Ishikawa (cell line): ENCODE measurements around the gene CA10.

Experiments used
- CEBPB ChIP-seq: IDR thresholded peaks from 2 replicates; pipeline ENCODE4 v1.6.1; 2012
- CREB1 ChIP-seq: IDR thresholded peaks from 2 replicates; pipeline ENCODE4 v1.6.1; 2012; ENCODE audit warnings: low read depth
- EGR1 ChIP-seq: IDR thresholded peaks from 2 replicates; pipeline ENCODE4 v1.6.1; 2012
- EP300 ChIP-seq: IDR thresholded peaks from 2 replicates; pipeline ENCODE4 v1.6.1; 2012; ENCODE audit warnings: borderline replicate concordance
- FOXM1 ChIP-seq: IDR thresholded peaks from 2 replicates; pipeline ENCODE4 v1.6.1; 2012; ENCODE audit warnings: low read depth, borderline replicate concordance
- NFIC ChIP-seq: IDR thresholded peaks from 2 replicates; pipeline ENCODE4 v1.6.1; 2012
- RAD21 ChIP-seq: IDR thresholded peaks from 2 replicates; pipeline ENCODE4 v1.6.1; 2012; ENCODE audit warnings: low read depth
- TAF1 ChIP-seq: IDR thresholded peaks from 2 replicates; pipeline ENCODE4 v1.6.1; 2012; ENCODE audit warnings: low read depth, mild to moderate bottlenecking
- TCF12 ChIP-seq: IDR thresholded peaks from 2 replicates; pipeline ENCODE4 v1.6.1; 2012; ENCODE audit warnings: low read depth
- TEAD4 ChIP-seq: IDR thresholded peaks from 2 replicates; pipeline ENCODE4 v1.6.1; 2012
- YY1 ChIP-seq: IDR thresholded peaks from 2 replicates; pipeline ENCODE4 v1.6.1; 2012; ENCODE audit warnings: low read depth
- ZBTB7A ChIP-seq: IDR thresholded peaks from 2 replicates; pipeline ENCODE4 v1.6.1; 2012; ENCODE audit warnings: low read depth
- TF ChIP-seq, protein P1 (sequence below): IDR thresholded peaks from 2 replicates; pipeline ENCODE4 v1.6.1; 2012
- TF ChIP-seq, protein P2 (sequence below): IDR thresholded peaks from 2 replicates; pipeline ENCODE4 v1.6.1; 2012; ENCODE audit warnings: low read depth, mild to moderate bottlenecking
- TF ChIP-seq, protein P3 (sequence below): IDR thresholded peaks from 2 replicates; pipeline ENCODE4 v1.6.1; 2012

Gene CA10

DNA sequence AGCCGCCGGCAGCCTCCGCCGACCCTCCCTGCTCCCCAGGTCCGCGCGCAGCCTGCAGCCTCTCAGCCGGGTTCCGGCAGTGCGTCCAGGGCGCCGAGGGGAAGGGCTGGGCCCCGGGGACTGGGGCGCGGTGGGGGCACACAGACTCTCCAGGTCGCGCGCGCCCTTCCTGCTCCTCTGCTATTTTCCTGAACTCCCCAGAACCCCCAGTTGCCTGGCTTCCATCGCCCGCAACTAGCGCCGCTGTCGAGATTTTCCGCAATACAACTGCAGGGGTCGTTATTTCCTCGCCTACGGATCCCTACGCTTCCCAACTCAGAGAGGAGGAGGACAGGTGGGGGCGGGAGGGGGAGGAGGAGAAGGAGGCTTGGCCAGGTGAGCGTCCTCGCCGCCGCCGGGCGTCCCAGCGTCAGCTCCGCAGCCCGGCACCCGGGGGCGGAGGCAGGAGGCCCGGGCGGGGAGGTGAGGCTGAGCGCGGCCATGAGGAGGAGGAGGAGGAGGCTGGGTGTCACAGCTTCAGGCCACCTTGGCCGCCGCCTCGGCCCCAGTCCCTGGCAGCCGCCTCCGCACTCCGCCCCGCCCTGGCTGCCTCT is at the start of gene CA10:
CA10 (minus strand) TSS at position 265 of the 593 bp plus-strand sequence.
- TF ChIP-seq NFIC (no peak), CEBPB (no peak), TAF1 (no peak), TCF12 (no peak), EP300 (no peak)

DNA sequence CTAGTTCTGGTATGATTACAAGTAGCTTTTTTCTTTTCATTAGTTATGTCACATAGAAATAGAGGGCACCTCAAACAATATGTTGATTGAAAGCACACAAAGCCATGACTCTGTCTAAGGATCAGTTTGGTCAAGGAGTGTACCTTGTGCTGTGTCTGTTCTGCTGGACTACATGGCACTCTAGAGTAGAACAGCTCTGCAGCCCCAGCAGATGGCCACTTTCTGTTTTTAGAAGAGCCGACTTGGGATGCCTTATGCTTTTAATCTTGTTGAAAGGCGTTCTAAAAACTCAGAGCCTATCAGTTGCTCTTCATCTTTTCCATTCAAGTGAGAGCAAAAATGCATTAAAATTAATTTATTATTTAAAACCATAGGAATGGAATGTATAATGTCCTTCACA is 49.3 kb upstream of the CA10 start:
- TF ChIP-seq CREB1: no peak
- no peak for TF ChIP-seq FOXM1
- TF ChIP-seq NFIC: no peak
- no peak for TF ChIP-seq ZBTB7A
- no peak for TF ChIP-seq EGR1
- no peak for TF ChIP-seq YY1
- TF ChIP-seq TEAD4: no peak
- TF ChIP-seq, protein P1, sequence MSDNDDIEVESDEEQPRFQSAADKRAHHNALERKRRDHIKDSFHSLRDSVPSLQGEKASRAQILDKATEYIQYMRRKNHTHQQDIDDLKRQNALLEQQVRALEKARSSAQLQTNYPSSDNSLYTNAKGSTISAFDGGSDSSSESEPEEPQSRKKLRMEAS: no peak
- TF ChIP-seq, protein P2, sequence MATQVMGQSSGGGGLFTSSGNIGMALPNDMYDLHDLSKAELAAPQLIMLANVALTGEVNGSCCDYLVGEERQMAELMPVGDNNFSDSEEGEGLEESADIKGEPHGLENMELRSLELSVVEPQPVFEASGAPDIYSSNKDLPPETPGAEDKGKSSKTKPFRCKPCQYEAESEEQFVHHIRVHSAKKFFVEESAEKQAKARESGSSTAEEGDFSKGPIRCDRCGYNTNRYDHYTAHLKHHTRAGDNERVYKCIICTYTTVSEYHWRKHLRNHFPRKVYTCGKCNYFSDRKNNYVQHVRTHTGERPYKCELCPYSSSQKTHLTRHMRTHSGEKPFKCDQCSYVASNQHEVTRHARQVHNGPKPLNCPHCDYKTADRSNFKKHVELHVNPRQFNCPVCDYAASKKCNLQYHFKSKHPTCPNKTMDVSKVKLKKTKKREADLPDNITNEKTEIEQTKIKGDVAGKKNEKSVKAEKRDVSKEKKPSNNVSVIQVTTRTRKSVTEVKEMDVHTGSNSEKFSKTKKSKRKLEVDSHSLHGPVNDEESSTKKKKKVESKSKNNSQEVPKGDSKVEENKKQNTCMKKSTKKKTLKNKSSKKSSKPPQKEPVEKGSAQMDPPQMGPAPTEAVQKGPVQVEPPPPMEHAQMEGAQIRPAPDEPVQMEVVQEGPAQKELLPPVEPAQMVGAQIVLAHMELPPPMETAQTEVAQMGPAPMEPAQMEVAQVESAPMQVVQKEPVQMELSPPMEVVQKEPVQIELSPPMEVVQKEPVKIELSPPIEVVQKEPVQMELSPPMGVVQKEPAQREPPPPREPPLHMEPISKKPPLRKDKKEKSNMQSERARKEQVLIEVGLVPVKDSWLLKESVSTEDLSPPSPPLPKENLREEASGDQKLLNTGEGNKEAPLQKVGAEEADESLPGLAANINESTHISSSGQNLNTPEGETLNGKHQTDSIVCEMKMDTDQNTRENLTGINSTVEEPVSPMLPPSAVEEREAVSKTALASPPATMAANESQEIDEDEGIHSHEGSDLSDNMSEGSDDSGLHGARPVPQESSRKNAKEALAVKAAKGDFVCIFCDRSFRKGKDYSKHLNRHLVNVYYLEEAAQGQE: no peak
- no peak for TF ChIP-seq RAD21
- TF ChIP-seq, protein P3, sequence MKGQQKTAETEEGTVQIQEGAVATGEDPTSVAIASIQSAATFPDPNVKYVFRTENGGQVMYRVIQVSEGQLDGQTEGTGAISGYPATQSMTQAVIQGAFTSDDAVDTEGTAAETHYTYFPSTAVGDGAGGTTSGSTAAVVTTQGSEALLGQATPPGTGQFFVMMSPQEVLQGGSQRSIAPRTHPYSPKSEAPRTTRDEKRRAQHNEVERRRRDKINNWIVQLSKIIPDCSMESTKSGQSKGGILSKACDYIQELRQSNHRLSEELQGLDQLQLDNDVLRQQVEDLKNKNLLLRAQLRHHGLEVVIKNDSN: no peak
- TF ChIP-seq TCF12: no peak
- no peak for TF ChIP-seq CEBPB
- TF ChIP-seq EP300: no peak

DNA sequence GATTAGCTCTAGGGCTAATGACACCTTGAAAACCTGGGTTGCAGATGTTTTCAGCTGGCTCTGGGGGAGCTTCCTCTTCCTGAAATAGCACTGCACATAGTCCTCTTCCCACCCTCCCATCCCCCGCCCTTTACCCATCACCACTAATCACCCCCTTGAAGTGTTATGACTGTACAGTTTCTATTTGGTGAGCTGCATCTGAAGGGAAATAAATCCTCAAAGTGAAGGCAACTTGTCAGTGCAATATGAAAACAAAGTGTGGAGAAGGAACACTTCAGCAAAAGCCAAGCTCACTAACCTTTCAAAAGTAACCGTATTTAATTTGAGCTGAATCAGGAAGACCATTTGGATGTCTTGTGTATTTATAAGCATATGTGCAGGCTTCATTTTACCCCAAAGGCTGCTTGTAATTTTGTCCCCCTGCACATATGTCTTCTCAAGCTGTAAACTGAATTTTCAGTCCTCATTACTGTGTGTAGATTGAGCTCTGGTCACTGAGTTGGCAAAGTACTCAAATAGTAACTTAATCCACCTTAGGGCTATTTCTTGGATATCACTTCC is 44.1 kb upstream of the CA10 start:
- TF ChIP-seq, protein P3: no peak
- TF ChIP-seq YY1: no peak
- no peak for TF ChIP-seq CREB1
- TF ChIP-seq, protein P1: no peak
- TF ChIP-seq NFIC: no peak
- no peak for TF ChIP-seq CEBPB
- no peak for TF ChIP-seq EGR1
- no peak for TF ChIP-seq ZBTB7A
- TF ChIP-seq, protein P2: no peak
- TF ChIP-seq FOXM1: no peak
- no peak for TF ChIP-seq TEAD4
- TF ChIP-seq RAD21: no peak
- no peak for TF ChIP-seq TAF1

DNA sequence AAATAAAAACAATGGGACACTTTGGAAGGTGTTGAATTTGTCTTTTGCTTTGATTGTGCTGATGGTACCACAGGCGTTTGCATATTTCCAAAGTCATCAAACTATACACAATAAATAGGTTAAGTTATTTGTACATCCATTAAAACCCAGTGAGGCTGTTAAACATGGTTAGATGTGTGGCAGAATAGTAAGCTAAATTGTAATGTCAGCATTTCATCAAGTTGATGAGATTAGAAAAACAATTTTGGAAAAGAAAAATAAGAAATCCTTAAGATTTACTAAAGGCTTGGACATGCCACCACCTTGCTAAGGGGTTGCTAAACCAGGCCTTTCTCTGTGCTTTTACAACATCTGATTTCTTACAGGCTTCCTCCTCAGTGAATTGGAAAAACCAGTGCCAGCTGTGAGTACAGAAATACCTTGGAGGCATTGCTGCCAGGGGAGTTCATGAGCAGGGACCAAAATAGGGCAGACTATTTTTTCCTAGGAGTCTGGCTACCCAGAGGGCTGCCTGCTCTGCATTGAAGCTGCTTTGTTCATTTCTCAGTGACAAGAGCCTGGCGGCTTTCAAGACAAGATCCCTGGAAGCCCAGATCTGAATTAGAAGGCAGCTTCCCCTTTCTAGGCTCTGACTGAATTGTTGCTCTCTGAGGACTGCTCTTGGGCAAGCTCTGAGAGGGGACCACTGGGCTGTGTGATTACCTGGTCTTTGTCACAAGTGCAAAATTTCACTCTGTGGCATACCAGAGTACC is 43.4 kb upstream of the CA10 start:
- TF ChIP-seq FOXM1 (no peak), TEAD4 (no peak), YY1 (no peak), EP300 (no peak), NFIC (no peak), CREB1 (no peak), TAF1 (no peak)
- TF ChIP-seq, protein P1: no peak
- TF ChIP-seq, protein P2: no peak
- TF ChIP-seq, protein P3: no peak
